ENCODE results near the gene ABHD17A. TPM values are rescaled to one million over a fixed set of nuclear protein-coding genes. Genes with fewer than 3 reads are reported as not detected.

Gene ABHD17A
- total and polyA plus RNA-seq, 10 donors, result 73.4 to 107 (median 83.6) TPM

- H3K4me1 ChIP-seq, result peaks cover 68 to 98% (median 95%) of the 10 kb centered on the region in 6 donors
- H3K27me3 ChIP-seq (replicated peaks in 1 of 7), result no peaks in the 10 kb centered on the region
- no peaks in the 10 kb centered on the region for H3K9me3 ChIP-seq
- WGBS, 5 donors, result 71 to 90% (median 86%) methylated on average over 7 to 22 of the region's 22 CpGs
- H3K4me3 ChIP-seq, result peak overlapping the region in 2 of 8 donors; percentile 42 to 67
- intact Hi-C loops (cut with DNase I; ENCODE audit: low total_unique reads), result no loop called here
- TF ChIP-seq POLR2AphosphoS5 (IDR thresholded peaks at IDR 0.05) (no peak), CTCF (IDR thresholded peaks at IDR 0.05 in 8 of 11, conservative IDR thresholded peaks at IDR 0.05 in 3 of 11) (no peak), POLR2A (IDR thresholded peaks at IDR 0.05) (no peak)
- H3K27ac ChIP-seq, result peak overlapping the region in 6 of 8 donors; percentile 39 to 100 (median 88)
- peaks cover 0 to 72% (median 5%) of the 10 kb centered on the region in 6 donors for H3K36me3 ChIP-seq
- no peak for DNase-seq
Measured at GRCh38 chr19:1843116-1843515, 42.2 kb downstream of the ABHD17A start.

- TF ChIP-seq POLR2AphosphoS5 (IDR thresholded peaks at IDR 0.05) (peak in 1 of 3 donors; percentile 0), CTCF (IDR thresholded peaks at IDR 0.05 in 8 of 11, conservative IDR thresholded peaks at IDR 0.05 in 3 of 11) (no peak)
- peaks cover 0 to 73% (median 5%) of the 10 kb centered on the region in 6 donors for H3K36me3 ChIP-seq
- no peaks in the 10 kb centered on the region for H3K27me3 ChIP-seq (replicated peaks in 1 of 7)
- no peaks in the 10 kb centered on the region for H3K9me3 ChIP-seq
- WGBS, 5 donors, result 60 to 82% (median 73%) methylated on average over 25 to 35 of the region's 35 CpGs
- H3K4me3 ChIP-seq, result peak overlapping the region; percentile 20 to 67 (median 33)
- intact Hi-C loops (cut with DNase I; ENCODE audit: low total_unique reads), result no loop called here
- H3K27ac ChIP-seq, result peak overlapping the region; percentile 27 to 100 (median 82)
- DNase-seq, result no peak
- H3K4me1 ChIP-seq, result peaks cover 66 to 100% (median 98%) of the 10 kb centered on the region in 6 donors
Measured at GRCh38 chr19:1841209-1841924, 43.9 kb downstream of the ABHD17A start.

DNA sequence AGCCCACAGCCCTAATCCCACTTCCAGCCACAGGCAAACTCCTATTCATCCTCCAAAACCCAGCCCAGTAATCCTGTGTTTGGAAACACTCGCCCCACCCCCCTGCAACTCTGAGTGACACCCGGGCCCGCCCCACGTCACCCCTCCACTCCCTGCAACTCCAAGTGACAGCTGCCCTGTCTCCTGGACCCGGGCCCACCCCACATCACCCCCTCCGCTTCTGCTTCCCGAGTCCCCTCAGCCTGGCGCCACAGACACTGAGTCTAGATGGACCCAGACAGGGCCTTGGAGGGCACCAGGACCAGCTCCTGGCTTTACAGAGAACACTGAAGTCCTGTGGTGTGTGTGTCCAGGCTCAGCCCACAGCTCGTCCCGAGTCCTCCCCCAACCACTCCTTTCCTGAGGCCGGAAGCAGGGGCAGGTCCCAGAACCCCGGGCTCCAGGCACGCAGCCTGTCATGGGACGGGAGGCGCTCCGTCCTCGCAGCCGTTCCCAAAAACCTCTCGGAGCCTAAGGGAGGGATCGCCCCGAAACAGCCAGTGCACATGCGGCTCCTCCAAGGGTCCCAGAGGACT, 44.7 kb downstream of the ABHD17A start:
- 53 to 78% (median 64%) methylated on average over 15 to 22 of the region's 22 CpGs for WGBS, 5 donors
- Histone ChIP-seq H3K9me3 (no peaks in the 10 kb centered on the region), H3K27ac (peak overlapping the region; percentile 48 to 100 (median 82)), H3K27me3 (replicated peaks in 1 of 7) (no peaks in the 10 kb centered on the region), H3K4me1 (peaks cover 60 to 100% (median 98%) of the 10 kb centered on the region in 6 donors), H3K4me3 (peak overlapping the region; percentile 20 to 67 (median 33)), H3K36me3 (peaks cover 0 to 72% (median 5%) of the 10 kb centered on the region in 6 donors)
- TF ChIP-seq POLR2AphosphoS5 (IDR thresholded peaks at IDR 0.05) (peak; percentile 72 to 88 (median 83)), CTCF (IDR thresholded peaks at IDR 0.05 in 8 of 11, conservative IDR thresholded peaks at IDR 0.05 in 3 of 11) (no peak), POLR2A (IDR thresholded peaks at IDR 0.05) (peak in 1 of 3 donors; percentile 5)
- peak; percentile 86 for DNase-seq
- intact Hi-C loops (cut with DNase I; ENCODE audit: low total_unique reads), result no loop called here

Measured in spleen (tissue), 11 donors.